ENCODE results near the gene YPEL2.

Gene YPEL2

GRCh38 chr17:59372138-59372751, 40.8 kb downstream of the YPEL2 start:
- Histone ChIP-seq H3K4me2 (ENCODE audit: low read depth, low read length, poor library complexity, severe bottlenecking) (peak overlapping the region; percentile 49), H3K4me1 (ENCODE audit: insufficient read depth, low read length, poor library complexity, severe bottlenecking) (peaks cover 23% of the 10 kb centered on the region), H3K9ac (ENCODE audit: low read depth, low read length, poor library complexity, severe bottlenecking) (no peak overlapping the region)

DNA sequence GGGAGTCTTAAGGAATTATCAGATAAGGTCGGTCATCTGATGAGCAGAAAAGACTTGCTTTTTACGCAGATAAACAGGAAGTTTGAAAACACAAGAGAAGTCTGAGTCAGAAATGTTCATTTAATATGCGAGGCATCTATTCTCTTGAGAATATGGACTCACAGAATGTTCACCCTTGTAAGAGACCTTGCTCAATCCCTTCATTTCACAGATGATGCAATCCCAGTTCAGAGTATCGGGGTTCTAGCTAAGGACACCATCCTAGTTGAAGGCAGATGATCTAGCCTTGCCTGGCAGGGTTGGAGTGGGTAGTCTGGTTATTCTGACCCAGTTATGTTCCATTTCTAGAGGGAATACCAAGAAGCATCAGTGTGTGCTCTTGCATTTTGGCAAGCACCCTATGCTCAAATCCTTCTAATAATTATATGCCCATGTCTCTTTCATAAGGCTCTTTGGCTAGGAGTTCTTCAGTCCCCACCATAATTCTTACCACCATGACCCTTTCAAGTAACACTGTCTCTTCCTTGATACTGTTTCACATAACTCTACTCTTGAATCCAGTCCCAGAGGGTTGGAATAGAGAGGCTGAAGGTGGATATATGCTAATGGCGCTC, 42.5 kb downstream of the YPEL2 start:
- H3K9me3 ChIP-seq (ENCODE audit: insufficient read depth, low read depth, low read length) = no peaks in the 10 kb centered on the region
- H3F3A ChIP-seq (ENCODE audit: low read depth) = no peaks in the 10 kb centered on the region
- no peaks in the 10 kb centered on the region for H3K27me3 ChIP-seq (ENCODE audit: insufficient read depth, low read length, poor library complexity, severe bottlenecking)
- H3K4me1 ChIP-seq (ENCODE audit: insufficient read depth, low read length, poor library complexity, severe bottlenecking) = peaks cover 23% of the 10 kb centered on the region
- no peak overlapping the region for H3K4me3 ChIP-seq (ENCODE audit: low read length, poor library complexity, severe bottlenecking)
- H3K4me2 ChIP-seq (ENCODE audit: low read depth, low read length, poor library complexity, severe bottlenecking) = no peak overlapping the region
- H3K9me2 ChIP-seq (replicated peaks; ENCODE audit: low read depth, low read length) = no peaks in the 10 kb centered on the region
- no peaks in the 10 kb centered on the region for H3K79me2 ChIP-seq (ENCODE audit: insufficient read depth, low read length)
- no peaks in the 10 kb centered on the region for H3K36me3 ChIP-seq (ENCODE audit: insufficient read depth, low read length)
- H4K20me1 ChIP-seq (ENCODE audit: insufficient read depth, low read length, poor library complexity, severe bottlenecking) = no peaks in the 10 kb centered on the region
- TF ChIP-seq CTCF (conservative IDR thresholded peaks at IDR 0.05; ENCODE audit: low read length) (no peak), EZH2phosphoT487 (IDR thresholded peaks at IDR 0.05; ENCODE audit: borderline replicate concordance) (no peak)
- H2AFZ ChIP-seq (ENCODE audit: low read length) = no peak overlapping the region
- H3K9ac ChIP-seq (ENCODE audit: low read depth, low read length, poor library complexity, severe bottlenecking) = no peak overlapping the region

More at GRCh38 chr17:59372138-59372751, 40.8 kb downstream of the YPEL2 start:
- Histone ChIP-seq H3K36me3 (ENCODE audit: insufficient read depth, low read length) (no peaks in the 10 kb centered on the region), H3F3A (ENCODE audit: low read depth) (no peaks in the 10 kb centered on the region), H3K27me3 (ENCODE audit: insufficient read depth, low read length, poor library complexity, severe bottlenecking) (no peaks in the 10 kb centered on the region), H3K79me2 (ENCODE audit: insufficient read depth, low read length) (no peaks in the 10 kb centered on the region), H2AFZ (ENCODE audit: low read length) (no peak overlapping the region), H4K20me1 (ENCODE audit: insufficient read depth, low read length, poor library complexity, severe bottlenecking) (no peaks in the 10 kb centered on the region), H3K4me3 (ENCODE audit: low read length, poor library complexity, severe bottlenecking) (no peak overlapping the region), H3K9me2 (replicated peaks; ENCODE audit: low read depth, low read length) (no peaks in the 10 kb centered on the region), H3K9me3 (ENCODE audit: insufficient read depth, low read depth, low read length) (no peaks in the 10 kb centered on the region)
- TF ChIP-seq CTCF (conservative IDR thresholded peaks at IDR 0.05; ENCODE audit: low read length) = no peak
- TF ChIP-seq EZH2phosphoT487 (IDR thresholded peaks at IDR 0.05; ENCODE audit: borderline replicate concordance) = no peak

- Histone ChIP-seq H3K9ac (ENCODE audit: low read depth, low read length, poor library complexity, severe bottlenecking) (no peak overlapping the region), H3F3A (ENCODE audit: low read depth) (no peaks in the 10 kb centered on the region), H3K4me3 (ENCODE audit: low read length, poor library complexity, severe bottlenecking) (no peak overlapping the region), H2AFZ (ENCODE audit: low read length) (no peak overlapping the region), H3K36me3 (ENCODE audit: insufficient read depth, low read length) (no peaks in the 10 kb centered on the region), H4K20me1 (ENCODE audit: insufficient read depth, low read length, poor library complexity, severe bottlenecking) (no peaks in the 10 kb centered on the region), H3K79me2 (ENCODE audit: insufficient read depth, low read length) (no peaks in the 10 kb centered on the region), H3K9me3 (ENCODE audit: insufficient read depth, low read depth, low read length) (no peaks in the 10 kb centered on the region), H3K4me1 (ENCODE audit: insufficient read depth, low read length, poor library complexity, severe bottlenecking) (peaks cover 23% of the 10 kb centered on the region), H3K4me2 (ENCODE audit: low read depth, low read length, poor library complexity, severe bottlenecking) (no peak overlapping the region), H3K27me3 (ENCODE audit: insufficient read depth, low read length, poor library complexity, severe bottlenecking) (no peaks in the 10 kb centered on the region), H3K9me2 (replicated peaks; ENCODE audit: low read depth, low read length) (no peaks in the 10 kb centered on the region)
- TF ChIP-seq EZH2phosphoT487 (IDR thresholded peaks at IDR 0.05; ENCODE audit: borderline replicate concordance) (no peak), CTCF (conservative IDR thresholded peaks at IDR 0.05; ENCODE audit: low read length) (no peak)
Measured at GRCh38 chr17:59374612-59375011, 43.2 kb downstream of the YPEL2 start.
